ENCODE measurements around the gene RBM47.

Gene RBM47

DNA sequence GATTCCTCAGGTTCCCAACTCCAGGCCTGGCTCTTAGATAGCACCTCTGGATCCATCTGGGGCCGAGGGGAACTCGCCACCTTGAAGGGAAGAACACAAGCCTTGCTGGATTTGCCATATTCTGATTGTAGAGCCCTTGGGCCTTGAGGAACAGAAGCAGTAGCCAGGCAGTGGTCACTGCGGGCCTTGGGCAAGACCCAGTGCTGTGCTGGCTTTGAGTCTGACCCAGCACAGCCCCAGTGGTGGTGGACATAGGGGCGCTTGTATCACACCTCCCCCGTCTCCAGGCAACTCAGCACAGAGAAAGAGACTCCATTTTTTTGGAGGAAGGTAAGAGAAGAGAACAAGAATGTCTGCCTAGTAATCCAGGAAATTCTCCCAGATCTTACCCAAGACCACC, 249.0 kb downstream of the RBM47 start:
- Histone ChIP-seq H3K27ac (ENCODE audit: low read length) (no peak overlapping the region), H2AFZ (ENCODE audit: low read depth, low read length) (no peak overlapping the region), H3K4me1 (ENCODE audit: low read length) (no peaks in the 10 kb centered on the region), H3K79me2 (ENCODE audit: low read length) (no peaks in the 10 kb centered on the region), H3K4me3 (ENCODE audit: low read length) (no peak overlapping the region), H3K9ac (ENCODE audit: low read length) (no peak overlapping the region), H3K9me3 (ENCODE audit: insufficient read depth, low read length) (no peaks in the 10 kb centered on the region), H3K36me3 (replicated peaks; ENCODE audit: low read depth, low read length) (no peaks in the 10 kb centered on the region), H3K27me3 (ENCODE audit: low read depth, low read length) (no peaks in the 10 kb centered on the region), H4K20me1 (ENCODE audit: insufficient read depth, low read length) (no peaks in the 10 kb centered on the region), H3K4me2 (ENCODE audit: low read length) (no peak overlapping the region)
- TF ChIP-seq EZH2phosphoT487 (IDR thresholded peaks at IDR 0.05; ENCODE audit: low read depth): no peak
- TF ChIP-seq, protein P1, sequence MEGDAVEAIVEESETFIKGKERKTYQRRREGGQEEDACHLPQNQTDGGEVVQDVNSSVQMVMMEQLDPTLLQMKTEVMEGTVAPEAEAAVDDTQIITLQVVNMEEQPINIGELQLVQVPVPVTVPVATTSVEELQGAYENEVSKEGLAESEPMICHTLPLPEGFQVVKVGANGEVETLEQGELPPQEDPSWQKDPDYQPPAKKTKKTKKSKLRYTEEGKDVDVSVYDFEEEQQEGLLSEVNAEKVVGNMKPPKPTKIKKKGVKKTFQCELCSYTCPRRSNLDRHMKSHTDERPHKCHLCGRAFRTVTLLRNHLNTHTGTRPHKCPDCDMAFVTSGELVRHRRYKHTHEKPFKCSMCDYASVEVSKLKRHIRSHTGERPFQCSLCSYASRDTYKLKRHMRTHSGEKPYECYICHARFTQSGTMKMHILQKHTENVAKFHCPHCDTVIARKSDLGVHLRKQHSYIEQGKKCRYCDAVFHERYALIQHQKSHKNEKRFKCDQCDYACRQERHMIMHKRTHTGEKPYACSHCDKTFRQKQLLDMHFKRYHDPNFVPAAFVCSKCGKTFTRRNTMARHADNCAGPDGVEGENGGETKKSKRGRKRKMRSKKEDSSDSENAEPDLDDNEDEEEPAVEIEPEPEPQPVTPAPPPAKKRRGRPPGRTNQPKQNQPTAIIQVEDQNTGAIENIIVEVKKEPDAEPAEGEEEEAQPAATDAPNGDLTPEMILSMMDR (IDR thresholded peaks at IDR 0.05; ENCODE audit: low read depth, low read length): no peak

DNA sequence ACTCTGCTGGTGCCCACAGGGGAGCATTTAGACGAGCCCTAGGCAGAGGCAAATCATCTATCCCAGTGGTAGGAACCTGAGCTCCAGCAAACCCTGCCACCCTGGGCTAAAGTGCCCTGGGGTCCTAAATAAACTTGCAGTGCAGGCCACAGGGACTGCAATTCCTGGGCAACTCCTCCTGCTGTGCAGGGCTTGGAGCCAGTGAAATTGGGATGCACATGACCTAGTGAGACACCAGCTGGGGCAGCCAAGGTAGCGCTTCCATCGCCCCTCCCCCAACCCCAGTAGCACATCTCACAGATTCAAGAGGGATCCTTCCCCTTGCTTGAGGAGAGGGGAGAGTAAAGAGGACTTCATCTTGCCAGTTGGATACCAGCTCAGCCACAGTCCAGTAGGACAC, 250.4 kb downstream of the RBM47 start:
- H3K9me3 ChIP-seq (ENCODE audit: insufficient read depth, low read length): no peaks in the 10 kb centered on the region
- no peaks in the 10 kb centered on the region for H3K27me3 ChIP-seq (ENCODE audit: low read depth, low read length)
- no peak overlapping the region for H3K9ac ChIP-seq (ENCODE audit: low read length)
- no peak for TF ChIP-seq EZH2phosphoT487 (IDR thresholded peaks at IDR 0.05; ENCODE audit: low read depth)
- TF ChIP-seq, protein P1 (IDR thresholded peaks at IDR 0.05; ENCODE audit: low read depth, low read length): no peak
- H3K79me2 ChIP-seq (ENCODE audit: low read length): no peaks in the 10 kb centered on the region
- no peaks in the 10 kb centered on the region for H4K20me1 ChIP-seq (ENCODE audit: insufficient read depth, low read length)
- H2AFZ ChIP-seq (ENCODE audit: low read depth, low read length): no peak overlapping the region
- no peak overlapping the region for H3K4me3 ChIP-seq (ENCODE audit: low read length)
- H3K27ac ChIP-seq (ENCODE audit: low read length): no peak overlapping the region
- no peaks in the 10 kb centered on the region for H3K4me1 ChIP-seq (ENCODE audit: low read length)
- H3K36me3 ChIP-seq (replicated peaks; ENCODE audit: low read depth, low read length): no peaks in the 10 kb centered on the region
- H3K4me2 ChIP-seq (ENCODE audit: low read length): no peak overlapping the region

DNA sequence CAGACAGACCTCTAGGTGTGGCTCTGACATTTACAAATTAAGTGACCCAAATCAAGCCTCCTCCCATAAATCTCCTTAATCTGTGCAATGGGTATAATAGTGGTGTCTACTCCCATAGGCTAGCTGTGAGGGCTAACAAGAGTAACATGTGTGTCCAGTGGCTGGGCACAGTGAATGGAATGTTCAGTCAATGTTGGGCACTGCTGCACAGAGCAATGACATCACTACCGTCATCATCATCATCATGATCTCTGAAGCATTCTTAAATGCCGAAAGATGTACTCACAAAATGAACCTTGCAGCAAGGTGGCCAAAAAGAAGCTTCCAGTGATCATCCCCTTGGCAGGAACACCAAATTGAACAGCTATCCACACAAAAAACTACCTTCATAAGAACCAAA, 251.0 kb downstream of the RBM47 start:
- Histone ChIP-seq H3K36me3 (replicated peaks; ENCODE audit: low read depth, low read length) (no peaks in the 10 kb centered on the region), H3K9me3 (ENCODE audit: insufficient read depth, low read length) (no peaks in the 10 kb centered on the region), H2AFZ (ENCODE audit: low read depth, low read length) (no peak overlapping the region), H4K20me1 (ENCODE audit: insufficient read depth, low read length) (no peaks in the 10 kb centered on the region), H3K79me2 (ENCODE audit: low read length) (no peaks in the 10 kb centered on the region), H3K27ac (ENCODE audit: low read length) (no peak overlapping the region), H3K27me3 (ENCODE audit: low read depth, low read length) (no peaks in the 10 kb centered on the region), H3K9ac (ENCODE audit: low read length) (no peak overlapping the region), H3K4me3 (ENCODE audit: low read length) (no peak overlapping the region), H3K4me1 (ENCODE audit: low read length) (no peaks in the 10 kb centered on the region), H3K4me2 (ENCODE audit: low read length) (no peak overlapping the region)
- no peak for TF ChIP-seq EZH2phosphoT487 (IDR thresholded peaks at IDR 0.05; ENCODE audit: low read depth)
- TF ChIP-seq, protein P1 (IDR thresholded peaks at IDR 0.05; ENCODE audit: low read depth, low read length): no peak

DNA sequence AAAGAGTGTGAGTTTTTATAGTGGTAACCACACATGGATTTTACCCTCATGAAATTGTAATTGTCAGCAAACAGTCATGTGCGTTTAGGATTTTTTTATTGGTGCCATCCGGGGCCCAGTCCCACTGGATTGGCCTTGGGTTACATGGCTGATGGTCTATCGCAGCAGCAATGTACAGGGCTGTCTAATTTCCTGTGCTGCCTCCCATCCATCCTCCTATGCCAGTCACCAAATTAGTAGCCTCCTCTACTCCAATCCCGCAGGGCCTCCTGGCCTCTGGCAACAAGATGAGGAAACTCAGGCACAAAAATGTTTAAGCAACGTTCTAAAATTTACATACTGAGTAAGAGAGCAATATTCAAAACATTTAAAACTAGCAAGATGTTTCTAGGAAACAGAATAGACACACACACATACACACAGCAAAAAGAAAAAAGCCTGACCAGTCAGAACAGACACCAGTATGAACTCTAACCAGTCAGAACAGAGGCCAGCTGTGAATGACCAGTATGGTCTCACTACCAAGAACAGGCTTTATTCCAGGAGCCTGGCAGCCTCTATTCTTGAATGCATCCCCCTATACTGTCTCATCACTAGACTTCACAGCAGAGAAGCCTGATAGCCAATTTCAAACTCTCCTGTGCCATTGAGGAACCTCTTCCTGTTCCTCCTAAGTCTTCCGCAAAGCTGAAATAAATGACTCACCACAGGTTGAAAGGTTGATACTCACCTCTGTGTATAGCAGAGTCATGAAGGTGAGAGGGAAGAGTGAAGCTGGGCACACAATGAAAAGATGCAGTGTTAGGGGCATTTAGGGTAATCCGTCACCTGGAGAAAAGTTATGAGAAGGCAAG, 251.9 kb downstream of the RBM47 start:
- Histone ChIP-seq H3K27me3 (ENCODE audit: low read depth, low read length) (no peaks in the 10 kb centered on the region), H3K4me2 (ENCODE audit: low read length) (no peak overlapping the region), H3K9me3 (ENCODE audit: insufficient read depth, low read length) (no peaks in the 10 kb centered on the region), H3K36me3 (replicated peaks; ENCODE audit: low read depth, low read length) (no peaks in the 10 kb centered on the region), H3K27ac (ENCODE audit: low read length) (no peak overlapping the region), H3K4me1 (ENCODE audit: low read length) (no peaks in the 10 kb centered on the region), H2AFZ (ENCODE audit: low read depth, low read length) (no peak overlapping the region), H3K9ac (ENCODE audit: low read length) (no peak overlapping the region), H3K79me2 (ENCODE audit: low read length) (no peaks in the 10 kb centered on the region), H3K4me3 (ENCODE audit: low read length) (no peak overlapping the region), H4K20me1 (ENCODE audit: insufficient read depth, low read length) (no peaks in the 10 kb centered on the region)
- TF ChIP-seq, protein P1 (IDR thresholded peaks at IDR 0.05; ENCODE audit: low read depth, low read length): no peak
- TF ChIP-seq EZH2phosphoT487 (IDR thresholded peaks at IDR 0.05; ENCODE audit: low read depth): no peak
